ENCODE measurements around the gene NAGK. TPM values are rescaled to one million over a fixed set of nuclear protein-coding genes. Genes with fewer than 3 reads are reported as not detected.
"Not testable (repeated sequence)": the region's sequence is repeated elsewhere in the genome, so short reads cannot be mapped to it uniquely, and the experiment has no call there.

NAGK gene
- 58.2 TPM for total RNA-seq

- peak; percentile 98 for DNase-seq
Observed at GRCh38 chr2:71068218-71069035, at the start of gene NAGK. TSS of gene NAGK (plus strand) at chr2:71068648. CDS start at chr2:71068684, 36 bp downstream.

GRCh38 chr2:71019989-71020388, 48.5 kb upstream of the NAGK start:
- DNase-seq = not testable (repeated sequence)

GRCh38 chr2:71021394-71021793, 47.1 kb upstream of the NAGK start:
- not testable (repeated sequence) for DNase-seq

GRCh38 chr2:71023553-71024243, 44.8 kb upstream of the NAGK start:
- DNase-seq = not testable (repeated sequence)

- not testable (repeated sequence) for DNase-seq
Observed at GRCh38 chr2:71036296-71036695, 32.2 kb upstream of the NAGK start.

GRCh38 chr2:71042287-71042686, 26.2 kb upstream of the NAGK start:
- DNase-seq = no peak

GRCh38 chr2:71043531-71044407, 24.7 kb upstream of the NAGK start:
- no peak for DNase-seq

- DNase-seq = no peak
Observed at GRCh38 chr2:71045151-71045550, 23.3 kb upstream of the NAGK start.

- DNase-seq = no peak
Observed at GRCh38 chr2:71045865-71046548, 22.4 kb upstream of the NAGK start.

- no peak for DNase-seq
Observed at GRCh38 chr2:71048096-71048495, 20.4 kb upstream of the NAGK start.

GRCh38 chr2:71049704-71050360, 18.6 kb upstream of the NAGK start:
- DNase-seq = not testable (repeated sequence)

- not testable (repeated sequence) for DNase-seq
Observed at GRCh38 chr2:71055206-71055740, 13.2 kb upstream of the NAGK start.

GRCh38 chr2:71060211-71060610, 8.2 kb upstream of the NAGK start:
- DNase-seq = no peak

GRCh38 chr2:71060871-71061270, 7.6 kb upstream of the NAGK start:
- no peak for DNase-seq

- no peak for DNase-seq
Observed at GRCh38 chr2:71063216-71063615, 5.2 kb upstream of the NAGK start.

- no peak for DNase-seq
Observed at GRCh38 chr2:71064110-71064611, 4.3 kb upstream of the NAGK start.

- DNase-seq = no peak
Observed at GRCh38 chr2:71064754-71065621, 3.5 kb upstream of the NAGK start.

GRCh38 chr2:71066856-71067255, 1.6 kb upstream of the NAGK start:
- no peak for DNase-seq

- no peak for DNase-seq
Observed at GRCh38 chr2:71067567-71068217, 756 bp upstream of the NAGK start.
